ENCODE data around the gene SAMD9.

Gene SAMD9

DNA sequence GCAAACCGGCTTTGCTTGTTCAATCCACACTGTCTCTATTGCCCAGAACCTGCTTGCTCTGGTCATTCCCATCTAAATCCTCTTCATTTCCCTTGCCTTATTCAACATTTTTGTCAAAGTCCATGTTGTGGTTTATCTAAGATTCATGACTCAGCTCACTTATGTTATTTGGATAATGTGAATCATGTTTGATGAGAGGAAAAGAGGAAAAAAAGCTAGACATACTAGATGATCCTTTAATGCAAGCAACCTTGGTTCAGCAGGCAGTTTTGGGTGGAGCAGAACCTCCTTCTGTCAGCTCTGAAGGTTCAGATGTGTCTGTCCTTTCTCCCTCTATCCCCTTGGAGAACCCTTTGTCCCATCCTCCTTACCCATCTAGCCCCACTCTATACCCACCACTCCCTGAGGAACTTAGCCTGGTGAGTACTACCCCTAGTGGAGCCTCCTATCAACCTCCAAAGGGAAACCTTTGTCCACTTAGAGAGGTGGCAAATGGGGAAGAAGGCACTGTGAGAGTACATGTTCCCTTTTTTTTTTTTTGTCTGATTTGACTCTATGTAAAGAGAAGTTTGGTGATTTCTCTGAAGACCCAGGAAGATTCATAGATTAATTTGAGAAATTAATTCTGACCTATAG lies 32.5 kb upstream of the SAMD9 start:
- TF ChIP-seq, protein P1, sequence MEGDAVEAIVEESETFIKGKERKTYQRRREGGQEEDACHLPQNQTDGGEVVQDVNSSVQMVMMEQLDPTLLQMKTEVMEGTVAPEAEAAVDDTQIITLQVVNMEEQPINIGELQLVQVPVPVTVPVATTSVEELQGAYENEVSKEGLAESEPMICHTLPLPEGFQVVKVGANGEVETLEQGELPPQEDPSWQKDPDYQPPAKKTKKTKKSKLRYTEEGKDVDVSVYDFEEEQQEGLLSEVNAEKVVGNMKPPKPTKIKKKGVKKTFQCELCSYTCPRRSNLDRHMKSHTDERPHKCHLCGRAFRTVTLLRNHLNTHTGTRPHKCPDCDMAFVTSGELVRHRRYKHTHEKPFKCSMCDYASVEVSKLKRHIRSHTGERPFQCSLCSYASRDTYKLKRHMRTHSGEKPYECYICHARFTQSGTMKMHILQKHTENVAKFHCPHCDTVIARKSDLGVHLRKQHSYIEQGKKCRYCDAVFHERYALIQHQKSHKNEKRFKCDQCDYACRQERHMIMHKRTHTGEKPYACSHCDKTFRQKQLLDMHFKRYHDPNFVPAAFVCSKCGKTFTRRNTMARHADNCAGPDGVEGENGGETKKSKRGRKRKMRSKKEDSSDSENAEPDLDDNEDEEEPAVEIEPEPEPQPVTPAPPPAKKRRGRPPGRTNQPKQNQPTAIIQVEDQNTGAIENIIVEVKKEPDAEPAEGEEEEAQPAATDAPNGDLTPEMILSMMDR (conservative IDR thresholded peaks at IDR 0.05) = no peak
- TF ChIP-seq ZFX (IDR thresholded peaks at IDR 0.05) = no peak
- no peak overlapping the region for H3K27ac ChIP-seq

DNA sequence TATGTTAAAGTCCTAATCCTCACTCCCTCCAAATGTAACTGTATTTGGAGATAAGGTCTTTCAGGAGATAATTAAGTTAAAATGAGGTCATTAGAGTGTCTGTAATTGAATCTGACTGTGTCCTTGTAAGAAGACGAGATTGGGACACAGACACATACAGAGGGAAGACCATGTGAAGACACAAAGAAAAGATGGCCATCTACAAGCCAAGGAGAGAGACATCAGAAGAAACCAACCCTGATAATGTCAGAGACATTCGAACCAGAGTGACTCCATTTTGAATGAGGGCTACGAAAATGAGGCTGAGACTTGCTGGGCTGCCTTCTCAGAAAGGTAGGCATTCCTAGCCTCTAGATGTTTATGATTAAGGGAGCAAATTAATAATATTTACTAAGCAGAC lies 30.9 kb upstream of the SAMD9 start:
- no peak for TF ChIP-seq ZFX (IDR thresholded peaks at IDR 0.05)
- TF ChIP-seq, protein P1 (conservative IDR thresholded peaks at IDR 0.05) = no peak
- no peak overlapping the region for H3K27ac ChIP-seq

DNA sequence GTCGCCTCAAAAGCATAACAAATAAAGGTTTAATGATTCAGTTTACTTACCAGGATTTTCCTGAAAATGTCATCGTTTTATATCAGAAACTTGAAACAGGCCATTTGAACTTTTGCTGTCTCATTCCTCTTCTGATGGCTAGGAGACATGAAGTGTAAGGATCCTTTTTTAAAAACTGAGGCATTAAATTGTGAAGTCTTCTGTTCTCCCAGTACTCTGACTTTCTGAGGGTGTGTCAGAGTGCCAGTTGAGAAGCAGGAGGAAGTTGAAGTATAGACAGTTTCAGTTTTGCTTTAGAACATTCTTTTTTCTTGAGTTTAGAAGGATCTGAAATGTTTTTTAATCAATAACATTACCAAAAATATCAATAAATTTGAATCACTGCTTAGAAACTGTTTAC lies 30.4 kb upstream of the SAMD9 start, which contains the start of gene SAMD9L:
SAMD9L (minus strand) TSS at position 242 of the 400 bp plus-strand sequence. CDS start 12,414 bp downstream, outside the sequence.
- TF ChIP-seq, protein P1 (conservative IDR thresholded peaks at IDR 0.05) = no peak
- no peak for TF ChIP-seq ZFX (IDR thresholded peaks at IDR 0.05)
- H3K27ac ChIP-seq = no peak within 1 kb of the TSS

DNA sequence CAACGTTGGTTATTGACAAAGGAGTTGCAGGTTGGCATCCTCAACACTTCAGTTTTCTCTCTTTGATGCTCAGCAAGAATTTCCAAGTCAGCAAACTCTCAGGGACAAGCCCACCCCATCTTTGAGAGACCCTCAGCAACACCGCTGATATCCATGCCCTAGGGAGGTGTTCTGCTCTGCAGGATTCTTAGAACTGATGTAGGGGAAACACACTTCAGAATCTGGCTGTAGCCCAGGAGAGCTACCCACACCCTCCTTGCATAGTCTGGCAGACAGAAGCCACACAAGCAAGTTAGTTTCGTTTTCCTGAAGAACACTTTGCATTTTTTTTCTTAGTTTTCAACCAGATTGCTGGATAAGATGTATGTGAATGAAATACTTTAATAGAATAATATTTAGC lies 29.6 kb upstream of the SAMD9 start:
- H3K27ac ChIP-seq = no peak overlapping the region

DNA sequence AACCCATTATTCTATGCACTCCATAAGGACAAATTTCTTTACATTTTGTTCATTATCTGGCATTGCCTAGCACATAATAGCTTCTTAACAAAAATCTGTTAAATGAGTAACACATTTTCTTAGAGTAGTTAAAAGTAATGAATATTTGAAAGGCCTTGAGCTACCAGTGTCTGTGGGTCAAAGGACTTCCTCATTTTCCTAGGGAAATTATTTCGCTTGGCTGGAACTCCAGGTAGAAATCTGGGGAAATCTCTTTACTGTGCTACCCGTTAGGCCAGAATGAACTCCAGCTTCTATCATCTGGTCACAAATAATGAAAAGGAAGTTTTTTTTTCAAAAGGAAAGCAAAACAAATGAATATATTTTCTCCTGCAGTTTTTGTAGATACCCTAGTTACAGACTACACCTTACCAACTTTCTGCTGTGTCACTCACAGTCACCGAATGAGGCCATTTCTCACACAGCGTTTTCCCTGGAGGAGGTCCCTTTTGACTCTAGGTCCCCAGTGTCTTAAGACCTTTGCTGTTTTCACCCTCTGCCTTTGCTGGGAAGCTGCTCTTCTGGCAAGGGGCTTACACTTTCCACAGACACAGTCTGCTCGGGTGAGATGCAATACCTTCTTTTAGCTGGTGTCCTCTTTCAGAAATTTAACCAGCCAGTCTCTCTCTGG lies 28.8 kb upstream of the SAMD9 start:
- H3K27ac ChIP-seq = no peak overlapping the region
- no peak for TF ChIP-seq ZFX (IDR thresholded peaks at IDR 0.05)

More for the DNA sequence above, 29.6 kb upstream of the SAMD9 start:
- no peak for TF ChIP-seq ZFX (IDR thresholded peaks at IDR 0.05)
- TF ChIP-seq, protein P1 (conservative IDR thresholded peaks at IDR 0.05) = no peak

DNA sequence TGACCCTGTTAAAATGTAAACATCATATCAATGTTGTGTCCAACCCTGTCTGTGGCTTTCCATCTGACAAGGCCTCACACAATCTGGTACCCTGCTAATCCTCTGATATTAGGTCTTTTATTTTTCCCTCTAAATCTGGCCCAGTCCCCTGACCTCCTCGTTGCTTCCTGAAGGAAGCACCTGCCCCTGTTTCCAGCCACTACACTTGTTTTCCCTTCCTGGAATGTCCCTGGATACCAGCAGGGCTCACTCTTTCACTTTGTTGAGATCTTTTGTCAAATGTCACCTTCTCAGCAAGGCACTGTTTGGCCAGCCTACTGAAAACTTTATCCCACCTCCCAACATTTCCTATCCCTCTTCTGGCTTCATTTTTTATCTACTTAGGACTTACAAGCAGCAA lies 28.3 kb upstream of the SAMD9 start:
- TF ChIP-seq, protein P1 (conservative IDR thresholded peaks at IDR 0.05) = no peak
- no peak for TF ChIP-seq ZFX (IDR thresholded peaks at IDR 0.05)
- H3K27ac ChIP-seq = no peak overlapping the region

DNA sequence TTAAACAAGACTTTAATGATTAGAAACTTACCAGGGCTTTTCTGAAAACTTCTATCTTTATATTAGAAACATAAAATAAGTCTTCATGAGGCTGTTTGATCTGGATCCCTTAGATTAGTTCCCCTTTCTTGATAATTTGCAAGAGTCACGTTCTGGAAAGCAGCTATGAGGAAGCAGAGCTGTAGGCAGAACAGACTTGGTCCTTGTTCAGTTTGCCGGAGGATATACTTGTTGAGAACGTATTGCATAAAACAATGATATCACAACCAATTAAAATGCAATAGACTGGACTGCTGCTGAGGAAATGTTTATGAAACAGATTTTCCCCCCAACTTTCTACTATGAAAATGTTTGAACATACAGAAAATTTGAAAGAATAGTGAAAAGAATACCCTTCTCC lies 27.6 kb upstream of the SAMD9 start:
- H3K27ac ChIP-seq = no peak overlapping the region
- TF ChIP-seq ZFX (IDR thresholded peaks at IDR 0.05) = no peak
- TF ChIP-seq, protein P1 (conservative IDR thresholded peaks at IDR 0.05) = no peak

All from C4-2B (cell line).